OCI-LY7 (cell line): ENCODE data around the gene PIK3R3. TPM values are rescaled to one million over a fixed set of nuclear protein-coding genes. Genes with fewer than 3 reads are reported as not detected.

Experiments
- BruUV-seq: library from RNA; stranded (reverse); fragments of 400-500 nt; replicated peaks from 2 replicates; lab custom pipeline; 2021; lab: Mats Ljungman, UMichigan
- CTCF ChIA-PET: fragments of 300-600 bp; sonication (Branson Sonifier 250); formaldehyde crosslinking; loops from one replicate; lab custom pipeline; 2022; ENCODE audit warnings: antibody characterized with exemption; ENCODE audit not compliant: unreplicated experiment; lab: Charles Lee
- POLR2A ChIA-PET: fragments of 300-600 bp; sonication (Branson Sonifier 250); formaldehyde crosslinking; loops from one replicate; lab custom pipeline; 2022; ENCODE audit warnings: antibody characterized with exemption; lab: Charles Lee
- DNase-seq: peaks from one replicate; pipeline ENCODE4 v3.0.0-alpha.2; 2015; ENCODE audit warnings: low spot score
- H2AFZ ChIP-seq: fragments of 200-600 bp; sonication (generic), shearing (Covaris generic); 2 replicates; pipeline ENCODE4 v1.6.1; 2014; ENCODE audit warnings: mild to moderate bottlenecking, antibody characterized with exemption, low read length, moderate library complexity
- H3K27ac ChIP-seq: fragments of 200-600 bp; sonication (generic); 2 replicates; pipeline ENCODE4 v1.5.1; 2014; ENCODE audit warnings: mixed run types, low read depth, mild to moderate bottlenecking, moderate library complexity, low read length, inconsistent platforms; ENCODE audit not compliant: poor library complexity, severe bottlenecking
- H3K36me3 ChIP-seq: fragments of 200-600 bp; sonication (generic); 2 replicates; pipeline ENCODE4 v1.6.1; 2014; ENCODE audit warnings: mild to moderate bottlenecking, antibody characterized with exemption, low read length, moderate library complexity, mixed read lengths; ENCODE audit not compliant: insufficient read depth
- H3K4me1 ChIP-seq: fragments of 200-600 bp; sonication (generic); 2 replicates; pipeline ENCODE4 v1.5.1; 2014; ENCODE audit warnings: mild to moderate bottlenecking, low read length; ENCODE audit not compliant: insufficient read depth, poor library complexity, severe bottlenecking
- H3K4me2 ChIP-seq: fragments of 200-600 bp; sonication (generic); 2 replicates; pipeline ENCODE4 v1.6.1; 2014; ENCODE audit warnings: mild to moderate bottlenecking, low read length
- H3K4me3 ChIP-seq: fragments of 200-600 bp; sonication (generic); 2 replicates; pipeline ENCODE4 v1.5.1; 2014; ENCODE audit warnings: mild to moderate bottlenecking, low read depth, low read length; ENCODE audit not compliant: poor library complexity, severe bottlenecking
- H3K79me2 ChIP-seq: fragments of 200-600 bp; sonication (generic); 2 replicates; pipeline ENCODE4 v1.6.1; 2016; ENCODE audit warnings: low read depth, mild to moderate bottlenecking, low read length, moderate library complexity, mixed read lengths; ENCODE audit not compliant: insufficient read depth
- H3K9me2 ChIP-seq: fragments of 200-600 bp; sonication (generic); 2 replicates; pipeline ENCODE4 v1.6.1; 2016; ENCODE audit warnings: mild to moderate bottlenecking, low read length, mixed read lengths; ENCODE audit not compliant: insufficient read depth
- H3K9me3 ChIP-seq: fragments of 200-600 bp; sonication (generic); 2 replicates; pipeline ENCODE4 v1.6.1; 2014; ENCODE audit warnings: mild to moderate bottlenecking, mixed run types, low read length, mixed read lengths
- H4K20me1 ChIP-seq: fragments of 200-600 bp; sonication (generic); 2 replicates; pipeline ENCODE4 v1.6.1; 2014; ENCODE audit warnings: mild to moderate bottlenecking, antibody characterized with exemption, low read length, moderate library complexity, mixed read lengths; ENCODE audit not compliant: insufficient read depth
- CTCF ChIP-seq: fragments of 200-600 bp; sonication (generic); conservative IDR thresholded peaks from 2 replicates; pipeline ENCODE4 v1.5.1; 2014; ENCODE audit warnings: mild to moderate bottlenecking, antibody characterized with exemption, low read length, moderate library complexity, mixed read lengths
- EZH2phosphoT487 ChIP-seq: fragments of 200-600 bp; sonication (generic); IDR thresholded peaks from 2 replicates; pipeline ENCODE4 v1.6.1; 2018; ENCODE audit warnings: low read depth, borderline replicate concordance, mild to moderate bottlenecking, mixed run types, antibody characterized with exemption, low read length, moderate library complexity, mixed read lengths
- intact Hi-C: fragments of 100-400 bp; cut with micrococcal nuclease; formaldehyde crosslinking; loops from one replicate; pipeline ENCODE4 v1.10.0; 2022; ENCODE audit not compliant: unreplicated experiment
- total RNA-seq, 2 experiments: library from RNA; depleted of rRNA in 1 of 2; stranded (reverse); fragments of >200 nt in 1 of 2; shearing (Covaris generic) in 1 of 2; gene quantifications; 2 replicates each; pipeline ENCODE4 v1.2.3, GENCODE V29; 2014 to 2022

The PIK3R3 gene
- total RNA-seq, 2 experiments from 2014 or later: 12.7 to 27.0 TPM

DNA sequence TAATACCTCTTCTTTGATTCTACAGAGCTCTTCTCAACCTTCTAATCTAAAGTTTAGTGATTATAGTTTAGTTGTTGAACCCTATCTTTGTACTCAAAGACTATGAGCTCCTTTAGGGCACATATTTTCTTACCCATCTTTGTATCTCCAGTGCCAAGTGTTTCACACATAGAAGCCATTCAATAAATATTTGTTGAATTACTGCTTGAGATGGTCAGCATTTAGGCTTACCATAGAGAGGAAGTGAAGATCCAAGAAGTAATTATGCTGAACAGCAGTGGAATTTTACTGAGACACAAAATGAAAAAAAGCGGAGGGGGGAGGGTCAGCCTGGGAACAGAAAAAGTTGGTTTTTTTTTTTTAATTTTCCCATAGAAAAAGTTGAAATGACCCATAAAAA lies 21.9 kb downstream of the PIK3R3 start:
- H3K9me2 ChIP-seq: no peaks in the 10 kb centered on the region
- H3K9me3 ChIP-seq: no peaks in the 10 kb centered on the region
- intact Hi-C loops: no loop called here
- no TSS peak for BruUV-seq
- peaks cover 8% of the 10 kb centered on the region; the same call in 1 of the 2 replicates for H3K36me3 ChIP-seq
- TF ChIP-seq CTCF: no peak
- no peak for TF ChIP-seq EZH2phosphoT487
- POLR2A ChIA-PET: interaction anchor here (0.7 to 2.2 kb wide), 6 partner anchors 9 to 41 kb away, joined by 3 to 5 read pairs (median 4); no protein-coding TSS in a partner anchor
- no peak overlapping the region for H3K4me3 ChIP-seq
- no peaks in the 10 kb centered on the region for H4K20me1 ChIP-seq
- H3K4me2 ChIP-seq: no peak overlapping the region
- CTCF ChIA-PET: interaction anchor here (1.0 kb wide), 1 partner anchor 70 kb away, joined by 3 read pairs; no protein-coding TSS in a partner anchor
- H3K79me2 ChIP-seq: peaks cover 8% of the 10 kb centered on the region; the same call in 1 of the 2 replicates
- H3K27ac ChIP-seq: no peak overlapping the region
- no peaks in the 10 kb centered on the region for H3K4me1 ChIP-seq
- DNase-seq: no peak
- H2AFZ ChIP-seq: no peak overlapping the region

DNA sequence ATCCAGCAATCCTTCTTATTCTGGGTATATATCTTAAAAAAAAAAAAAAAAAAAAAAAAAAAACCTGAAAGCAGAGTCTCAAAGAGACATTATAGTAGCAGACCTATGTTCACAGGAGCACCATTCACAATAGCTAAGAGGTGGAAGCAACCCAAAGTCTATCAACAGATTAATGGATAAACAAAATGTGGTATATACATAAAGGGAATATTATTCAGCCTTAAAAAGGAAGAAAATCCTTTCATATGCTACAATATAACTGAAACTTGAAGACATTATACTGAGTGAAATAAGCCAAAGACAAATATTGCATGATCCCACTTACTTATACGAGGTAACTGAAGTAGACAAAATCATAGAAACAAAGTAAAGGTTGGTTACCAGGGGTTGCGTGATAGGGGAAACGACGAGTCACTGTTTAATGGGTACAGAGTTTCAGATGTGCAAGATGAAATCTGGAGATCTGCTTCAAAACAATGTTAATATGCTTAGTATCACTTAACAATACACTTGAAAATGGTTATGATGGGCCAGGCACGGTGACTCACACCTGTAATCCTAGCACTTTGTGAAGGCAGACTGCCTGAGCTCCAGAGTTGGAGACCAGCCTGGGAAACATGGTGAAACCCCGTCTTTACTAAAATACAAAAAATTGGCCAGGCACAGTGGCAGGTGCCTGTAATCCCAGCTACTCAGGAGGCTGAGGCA lies 29.5 kb downstream of the PIK3R3 start:
- no peaks in the 10 kb centered on the region for H3K9me2 ChIP-seq
- H4K20me1 ChIP-seq: no peaks in the 10 kb centered on the region
- no peak overlapping the region for H3K4me2 ChIP-seq
- H3K27ac ChIP-seq: no peak overlapping the region
- peaks cover 4% of the 10 kb centered on the region; the same call in 1 of the 2 replicates for H3K79me2 ChIP-seq
- no peak for DNase-seq
- ChIA-PET POLR2A (interaction anchor here (0.6 kb wide), 3 partner anchors 12 to 329 kb away, joined by 3 to 4 read pairs (median 3); no protein-coding TSS in a partner anchor), CTCF (no interaction called here)
- no peak for TF ChIP-seq EZH2phosphoT487
- no peak for TF ChIP-seq CTCF
- H3K4me3 ChIP-seq: no peak overlapping the region
- H2AFZ ChIP-seq: no peak overlapping the region
- H3K9me3 ChIP-seq: peaks cover 27% of the 10 kb centered on the region
- no TSS peak for BruUV-seq
- intact Hi-C loops: no loop called here
- peaks cover 3% of the 10 kb centered on the region for H3K4me1 ChIP-seq
- peaks cover 40% of the 10 kb centered on the region for H3K36me3 ChIP-seq

- no TSS peak for BruUV-seq
- no peak for DNase-seq
- Histone ChIP-seq H3K9me2 (no peaks in the 10 kb centered on the region), H3K4me1 (peaks cover 21% of the 10 kb centered on the region), H3K4me3 (no peak overlapping the region), H3K4me2 (no peak overlapping the region), H2AFZ (no peak overlapping the region), H3K79me2 (peaks cover 35% of the 10 kb centered on the region; the same call in 1 of the 2 replicates), H4K20me1 (no peaks in the 10 kb centered on the region), H3K27ac (no peak overlapping the region), H3K36me3 (peaks cover 37% of the 10 kb centered on the region), H3K9me3 (peaks cover 29% of the 10 kb centered on the region)
- TF ChIP-seq CTCF (no peak), EZH2phosphoT487 (no peak)
- CTCF ChIA-PET: no interaction called here
- intact Hi-C loops: no loop called here
- POLR2A ChIA-PET: interaction anchor here (0.6 kb wide), 1 partner anchor 1379 kb away, joined by 3 read pairs; no protein-coding TSS in a partner anchor
Measured at GRCh38 chr1:46099215-46099614, 33.2 kb downstream of the PIK3R3 start.
